B cell (primary cell): ENCODE data around the gene DDX20. TPM values are rescaled to one million over a fixed set of nuclear protein-coding genes. Genes with fewer than 3 reads are reported as not detected.

Experiments
- ATAC-seq: fragments of 200-7000 bp; cut with Tn5 transposase; one replicate; pipeline ENCODE4 v1.10.0; 2021; ENCODE audit warnings: low read depth, mild to moderate bottlenecking, moderate number of reproducible peaks, moderate library complexity
- CTCF ChIA-PET: fragments of 350-600 bp; sonication (Branson Sonifier 250); formaldehyde crosslinking; loops from one replicate; lab custom pipeline; 2021; ENCODE audit warnings: antibody characterized with exemption, inconsistent platforms; lab: Charles Lee
- POLR2A ChIA-PET: fragments of 350-600 bp; sonication (Branson Sonifier 250); formaldehyde crosslinking; loops from one replicate; lab custom pipeline; 2021; ENCODE audit warnings: antibody characterized with exemption; lab: Charles Lee
- DNase-seq: peaks from one replicate; pipeline ENCODE4 v3.0.0; 2013
- H2AFZ ChIP-seq: 2 replicates; pipeline ENCODE4 v1.6.1; 2012; ENCODE audit warnings: mild to moderate bottlenecking, low read depth, low read length; ENCODE audit not compliant: insufficient read depth, poor library complexity, severe bottlenecking
- H3K27ac ChIP-seq, 2 donors: 1 replicate in 1 of 2; 2 replicates in 1 of 2; pipeline ENCODE4 v1.5.1; 2012 to 2013; ENCODE audit warnings: low read length in 2 of 2, mild to moderate bottlenecking in 2 of 2, moderate library complexity in 1 of 2
- H3K27me3 ChIP-seq, 4 experiments: fragments of 200-600 bp in 1 of 4; sonication (generic) in 1 of 4; replicated peaks in 1 of 4; 1 replicate in 2 of 4; 2 replicates in 2 of 4; pipeline versions ENCODE4 v1.6.1 to v1.7.0; 2013 to 2016; ENCODE audit warnings: low read length in 3 of 4, mild to moderate bottlenecking in 2 of 4, mixed read lengths in 1 of 4, moderate library complexity in 1 of 4; ENCODE audit not compliant: insufficient read depth in 4 of 4, control insufficient read depth in 3 of 4; ENCODE audit errors: control extremely low read depth in 1 of 4
- H3K36me3 ChIP-seq, 2 experiments: replicated peaks in 1 of 2; 1 replicate in 1 of 2; 2 replicates in 1 of 2; pipeline versions ENCODE4 v1.6.1 to v1.7.1; 2013; ENCODE audit warnings: low read length in 1 of 2; ENCODE audit not compliant: insufficient read depth in 2 of 2, control insufficient read depth in 1 of 2; ENCODE audit errors: control extremely low read depth in 1 of 2, extremely low read depth in 1 of 2
- H3K4me1 ChIP-seq, 2 donors: fragments of 200-600 bp in 1 of 2; sonication (generic) in 1 of 2; 1 replicate in 1 of 2; 2 replicates in 1 of 2; pipeline versions ENCODE4 v1.5.1 to v1.6.1; 2013 to 2017; ENCODE audit warnings: low read length in 2 of 2; ENCODE audit not compliant: control insufficient read depth in 2 of 2, insufficient read depth in 2 of 2
- H3K4me2 ChIP-seq: replicated peaks from 2 replicates; pipeline ENCODE3; 2012; ENCODE audit warnings: mild to moderate bottlenecking, low read depth, low read length; ENCODE audit not compliant: poor library complexity, severe bottlenecking
- H3K4me3 ChIP-seq, 5 experiments: fragments of 200-600 bp in 1 of 5; sonication (generic) in 1 of 5; 1 replicate in 3 of 5; 2 replicates in 2 of 5; pipeline versions ENCODE4 v1.5.1 to v1.7.0; 2011 to 2016; ENCODE audit warnings: low read length in 4 of 5, mild to moderate bottlenecking in 4 of 5, low read depth in 2 of 5, control low read depth in 1 of 5, moderate library complexity in 1 of 5; ENCODE audit not compliant: insufficient read depth in 1 of 5; ENCODE audit errors: control extremely low read depth in 1 of 5, extremely low read depth in 1 of 5
- H3K79me2 ChIP-seq: fragments of 200-600 bp; sonication (generic); one replicate; pipeline ENCODE4 v1.6.0; 2016; ENCODE audit warnings: low read length; ENCODE audit not compliant: control insufficient read depth, insufficient read depth
- H3K9ac ChIP-seq: fragments of 200-600 bp; sonication (generic); 2 replicates; pipeline ENCODE4 v1.6.1; 2017; ENCODE audit warnings: mild to moderate bottlenecking, low read length, moderate library complexity
- H3K9me3 ChIP-seq, 3 donors: one replicate each; pipeline versions ENCODE4 v1.6.1 to v1.7.1; 2013; ENCODE audit warnings: low read length in 2 of 3; ENCODE audit not compliant: control insufficient read depth in 2 of 3, insufficient read depth in 1 of 3; ENCODE audit errors: control extremely low read depth in 1 of 3
- H4K20me1 ChIP-seq: 2 replicates; pipeline ENCODE4 v1.6.0; 2012; ENCODE audit warnings: mild to moderate bottlenecking, low read length; ENCODE audit not compliant: insufficient read depth, control insufficient read depth, poor library complexity, severe bottlenecking
- H3K27ac Mint-ChIP-seq: one replicate; pipeline ENCODE4 v1.8.0; 2021; ENCODE audit warnings: mixed read lengths
- H3K27me3 Mint-ChIP-seq: one replicate; pipeline ENCODE4 v1.8.0; 2021; ENCODE audit warnings: mixed read lengths
- H3K4me1 Mint-ChIP-seq: one replicate; pipeline ENCODE4 v1.8.0; 2021; ENCODE audit warnings: mixed read lengths
- H3K4me3 Mint-ChIP-seq: one replicate; pipeline ENCODE4 v1.8.0; 2021; ENCODE audit warnings: mixed read lengths
- H3K9me3 Mint-ChIP-seq: one replicate; pipeline ENCODE4 v1.8.0; 2022; ENCODE audit warnings: mixed read lengths; ENCODE audit not compliant: insufficient read depth
- EZH2 ChIP-seq: IDR thresholded peaks from 2 replicates; pipeline ENCODE4 v1.6.1; 2012; ENCODE audit warnings: borderline replicate concordance, low read depth, mild to moderate bottlenecking, moderate library complexity, low read length; ENCODE audit not compliant: insufficient read depth, poor library complexity, severe bottlenecking
- WGBS: methylation state at CpG from one replicate; pipeline ENCODE4 v1.1.5; 2013; ENCODE audit warnings: missing lambda C conversion rate; ENCODE audit not compliant: insufficient coverage; 5-methylcytosine and 5-hydroxymethylcytosine counted together
- intact Hi-C: fragments of 100-400 bp; cut with micrococcal nuclease; formaldehyde crosslinking; loops from one replicate; pipeline ENCODE4 v1.10.0; 2022
- polyA plus RNA-seq: library from polyadenylated mRNA; depleted of rRNA; stranded (reverse); fragments of >200 nt; gene quantifications from 2 replicates; pipeline ENCODE4 v1.2.3, GENCODE V29; 2012
- total RNA-seq, 2 donors: library from RNA; stranded (reverse); fragments of 120-200 nt in 1 of 2; gene quantifications; 1 replicate in 1 of 2; 2 replicates in 1 of 2; pipeline versions ENCODE4 v1.2.3 to v1.2.4, GENCODE V29; 2013 to 2022
- TF ChIP-seq, protein P1 (sequence below): fragments of 200-600 bp; IDR thresholded peaks from one replicate; pipeline ENCODE4 v1.8.0; 2022; ENCODE audit warnings: antibody characterized with exemption, mild to moderate bottlenecking

The DDX20 gene
- total and polyA plus RNA-seq, 2 donors (not counting 1 experiment from before 2014, with no cell fraction given): 5.7 to 24.6 TPM

DNA sequence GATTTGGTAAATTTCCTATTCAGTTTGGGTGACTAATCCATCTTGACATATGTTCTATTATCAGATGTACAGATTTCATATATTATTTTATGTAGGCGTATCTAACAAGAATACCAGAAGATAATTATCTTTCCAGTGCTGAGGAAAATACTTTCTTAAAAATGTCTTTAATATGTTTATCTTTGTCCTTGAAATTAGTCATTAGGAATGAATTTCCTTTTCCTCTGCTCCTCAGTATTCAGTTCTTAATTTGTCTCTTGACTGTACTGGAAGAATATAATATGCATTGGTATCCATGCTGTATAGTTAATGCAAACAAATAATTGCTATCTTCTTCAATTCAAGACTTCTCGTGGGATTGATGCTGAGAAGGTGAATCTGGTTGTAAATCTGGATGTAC, 6.6 kb downstream of the DDX20 start:
- no peaks in the 10 kb centered on the region for H3K9me3 ChIP-seq
- CTCF ChIA-PET: interaction anchor here (1.0 to 3.1 kb wide), 4 partner anchors 12 to 254 kb away, joined by 3 to 17 read pairs (median 12); no protein-coding TSS in a partner anchor
- H2AFZ ChIP-seq: no peak overlapping the region
- no peak overlapping the region for H3K4me3 ChIP-seq
- Mint-ChIP-seq H3K9me3 (no peaks in the 10 kb centered on the region), H3K27ac (no peak overlapping the region), H3K27me3 (no peaks in the 10 kb centered on the region), H3K4me1 (peaks cover 6% of the 10 kb centered on the region), H3K4me3 (no peak overlapping the region)
- no peaks in the 10 kb centered on the region for H3K27me3 ChIP-seq
- peaks cover 31 to 79% of the 10 kb centered on the region in 2 experiments for H3K36me3 ChIP-seq
- H3K4me1 ChIP-seq: no peaks in the 10 kb centered on the region
- POLR2A ChIA-PET: no interaction called here
- H3K79me2 ChIP-seq: peaks cover 8% of the 10 kb centered on the region
- DNase-seq (no peak), ATAC-seq (no peak)
- no peak overlapping the region for H3K4me2 ChIP-seq
- H3K9ac ChIP-seq: no peak overlapping the region
- TF ChIP-seq, protein P1, sequence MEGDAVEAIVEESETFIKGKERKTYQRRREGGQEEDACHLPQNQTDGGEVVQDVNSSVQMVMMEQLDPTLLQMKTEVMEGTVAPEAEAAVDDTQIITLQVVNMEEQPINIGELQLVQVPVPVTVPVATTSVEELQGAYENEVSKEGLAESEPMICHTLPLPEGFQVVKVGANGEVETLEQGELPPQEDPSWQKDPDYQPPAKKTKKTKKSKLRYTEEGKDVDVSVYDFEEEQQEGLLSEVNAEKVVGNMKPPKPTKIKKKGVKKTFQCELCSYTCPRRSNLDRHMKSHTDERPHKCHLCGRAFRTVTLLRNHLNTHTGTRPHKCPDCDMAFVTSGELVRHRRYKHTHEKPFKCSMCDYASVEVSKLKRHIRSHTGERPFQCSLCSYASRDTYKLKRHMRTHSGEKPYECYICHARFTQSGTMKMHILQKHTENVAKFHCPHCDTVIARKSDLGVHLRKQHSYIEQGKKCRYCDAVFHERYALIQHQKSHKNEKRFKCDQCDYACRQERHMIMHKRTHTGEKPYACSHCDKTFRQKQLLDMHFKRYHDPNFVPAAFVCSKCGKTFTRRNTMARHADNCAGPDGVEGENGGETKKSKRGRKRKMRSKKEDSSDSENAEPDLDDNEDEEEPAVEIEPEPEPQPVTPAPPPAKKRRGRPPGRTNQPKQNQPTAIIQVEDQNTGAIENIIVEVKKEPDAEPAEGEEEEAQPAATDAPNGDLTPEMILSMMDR: no peak
- TF ChIP-seq EZH2: no peak
- H3K27ac ChIP-seq: no peak overlapping the region
- H4K20me1 ChIP-seq: peaks cover 6% of the 10 kb centered on the region
- intact Hi-C loops: loop anchor here (10.0 kb wide), 2 partner anchors 108 to 538 kb away; partner anchors contain the start of gene CHI3L2
- WGBS: no CpG with 5 or more reads among the region's 2 CpGs

DNA sequence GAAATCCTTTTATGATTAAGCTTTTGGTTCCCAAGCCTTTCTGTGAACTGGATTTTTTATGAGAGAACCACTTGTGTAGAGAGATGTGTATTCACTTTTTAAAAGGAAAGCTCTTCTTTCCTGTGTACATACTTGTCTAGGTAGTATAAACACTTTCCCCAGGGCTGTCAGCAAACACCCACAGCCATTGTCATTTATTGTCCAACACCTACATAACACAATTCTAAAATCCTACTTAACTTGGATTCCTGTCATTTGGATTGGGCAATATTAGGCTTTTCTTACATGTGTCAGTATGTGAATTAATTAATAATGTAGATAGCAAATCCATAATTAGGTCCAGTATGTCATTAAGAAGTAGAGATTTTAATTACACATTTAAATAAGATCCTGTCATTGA, 12.3 kb downstream of the DDX20 start:
- H3K27ac Mint-ChIP-seq: no peak overlapping the region
- POLR2A ChIA-PET: no interaction called here

More for the DNA sequence above, 12.3 kb downstream of the DDX20 start:
- Mint-ChIP-seq H3K27me3 (no peaks in the 10 kb centered on the region), H3K4me3 (no peak overlapping the region), H3K9me3 (no peaks in the 10 kb centered on the region), H3K4me1 (no peaks in the 10 kb centered on the region)
- DNase-seq: no peak
- Histone ChIP-seq H3K9me3 (no peaks in the 10 kb centered on the region), H3K4me1 (no peaks in the 10 kb centered on the region), H3K9ac (no peak overlapping the region), H3K4me2 (no peak overlapping the region), H2AFZ (no peak overlapping the region), H3K4me3 (no peak overlapping the region), H3K27ac (no peak overlapping the region), H3K36me3 (peaks cover 17 to 47% of the 10 kb centered on the region in 2 experiments), H3K79me2 (no peaks in the 10 kb centered on the region), H4K20me1 (no peaks in the 10 kb centered on the region), H3K27me3 (no peaks in the 10 kb centered on the region)
- TF ChIP-seq EZH2: no peak
- TF ChIP-seq, protein P1: no peak
- no peak for ATAC-seq
- intact Hi-C loops: loop anchor here (10.0 kb wide), 2 partner anchors 113 to 543 kb away; partner anchors contain the start of gene CHI3L2
- CTCF ChIA-PET: interaction anchor here (0.9 to 5.6 kb wide), 21 partner anchors 11 to 1360 kb away, joined by 3 to 198 read pairs (median 5); partner anchors contain the start of gene INKA2
